Fibroblast of pulmonary artery (primary cell): ENCODE data around the gene ACOT7.

Source experiments
- DNase-seq: peaks from one replicate; pipeline ENCODE4 v3.0.0-alpha.2; 2010; ENCODE audit warnings: low read depth
- H3K4me3 ChIP-seq: replicated peaks from 2 replicates; pipeline ENCODE4 v1.5.1; 2011; ENCODE audit warnings: low read depth, mild to moderate bottlenecking, control low read depth, low read length, moderate library complexity
- TF ChIP-seq, protein P1 (sequence below): IDR thresholded peaks from 2 replicates; pipeline ENCODE4 v1.5.1; 2011; ENCODE audit warnings: mild to moderate bottlenecking, control low read depth, low read length, inconsistent platforms; ENCODE audit errors: missing control alignments

ACOT7 gene

DNA sequence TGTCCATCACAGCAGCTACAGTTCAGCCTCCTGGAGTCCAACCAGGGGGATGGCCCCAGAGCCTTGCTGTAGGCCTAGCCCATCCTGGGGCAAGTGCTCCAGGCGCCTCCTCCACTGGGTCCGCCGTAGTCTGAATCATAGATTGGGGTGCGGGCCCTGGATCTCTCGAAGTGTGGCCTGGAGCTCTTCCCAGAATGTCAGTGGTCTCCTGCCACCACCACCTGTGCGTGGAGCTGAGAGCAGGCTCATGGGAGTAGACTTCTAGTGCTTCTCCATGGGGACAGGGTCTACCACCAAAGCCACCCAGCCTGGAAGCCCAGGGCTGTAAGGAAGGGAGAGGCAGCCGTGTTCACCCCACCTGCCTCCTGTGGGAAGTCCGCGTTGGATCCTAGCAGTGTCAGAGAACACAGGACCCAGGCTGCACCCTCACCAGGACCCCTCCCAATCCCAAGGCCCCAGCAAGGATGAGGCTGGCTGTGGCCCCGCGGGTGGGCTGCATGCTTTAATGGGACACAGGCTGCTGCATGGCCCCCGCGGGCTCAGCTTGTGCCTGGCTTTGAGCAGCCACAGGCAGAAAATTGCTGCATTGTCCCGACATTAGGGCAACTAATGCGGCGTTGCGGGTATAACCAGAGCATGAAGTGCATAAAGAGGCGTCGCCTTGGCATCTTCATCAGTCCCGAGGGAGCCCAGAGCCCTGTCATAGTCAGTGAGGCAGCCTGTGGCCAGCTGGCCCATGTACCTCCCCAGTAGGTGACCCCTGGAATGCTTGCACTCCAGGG lies 150.3 kb downstream of the ACOT7 start:
- TF ChIP-seq, protein P1, sequence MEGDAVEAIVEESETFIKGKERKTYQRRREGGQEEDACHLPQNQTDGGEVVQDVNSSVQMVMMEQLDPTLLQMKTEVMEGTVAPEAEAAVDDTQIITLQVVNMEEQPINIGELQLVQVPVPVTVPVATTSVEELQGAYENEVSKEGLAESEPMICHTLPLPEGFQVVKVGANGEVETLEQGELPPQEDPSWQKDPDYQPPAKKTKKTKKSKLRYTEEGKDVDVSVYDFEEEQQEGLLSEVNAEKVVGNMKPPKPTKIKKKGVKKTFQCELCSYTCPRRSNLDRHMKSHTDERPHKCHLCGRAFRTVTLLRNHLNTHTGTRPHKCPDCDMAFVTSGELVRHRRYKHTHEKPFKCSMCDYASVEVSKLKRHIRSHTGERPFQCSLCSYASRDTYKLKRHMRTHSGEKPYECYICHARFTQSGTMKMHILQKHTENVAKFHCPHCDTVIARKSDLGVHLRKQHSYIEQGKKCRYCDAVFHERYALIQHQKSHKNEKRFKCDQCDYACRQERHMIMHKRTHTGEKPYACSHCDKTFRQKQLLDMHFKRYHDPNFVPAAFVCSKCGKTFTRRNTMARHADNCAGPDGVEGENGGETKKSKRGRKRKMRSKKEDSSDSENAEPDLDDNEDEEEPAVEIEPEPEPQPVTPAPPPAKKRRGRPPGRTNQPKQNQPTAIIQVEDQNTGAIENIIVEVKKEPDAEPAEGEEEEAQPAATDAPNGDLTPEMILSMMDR, result no peak
- no peak for DNase-seq
- H3K4me3 ChIP-seq, result no peak overlapping the region

DNA sequence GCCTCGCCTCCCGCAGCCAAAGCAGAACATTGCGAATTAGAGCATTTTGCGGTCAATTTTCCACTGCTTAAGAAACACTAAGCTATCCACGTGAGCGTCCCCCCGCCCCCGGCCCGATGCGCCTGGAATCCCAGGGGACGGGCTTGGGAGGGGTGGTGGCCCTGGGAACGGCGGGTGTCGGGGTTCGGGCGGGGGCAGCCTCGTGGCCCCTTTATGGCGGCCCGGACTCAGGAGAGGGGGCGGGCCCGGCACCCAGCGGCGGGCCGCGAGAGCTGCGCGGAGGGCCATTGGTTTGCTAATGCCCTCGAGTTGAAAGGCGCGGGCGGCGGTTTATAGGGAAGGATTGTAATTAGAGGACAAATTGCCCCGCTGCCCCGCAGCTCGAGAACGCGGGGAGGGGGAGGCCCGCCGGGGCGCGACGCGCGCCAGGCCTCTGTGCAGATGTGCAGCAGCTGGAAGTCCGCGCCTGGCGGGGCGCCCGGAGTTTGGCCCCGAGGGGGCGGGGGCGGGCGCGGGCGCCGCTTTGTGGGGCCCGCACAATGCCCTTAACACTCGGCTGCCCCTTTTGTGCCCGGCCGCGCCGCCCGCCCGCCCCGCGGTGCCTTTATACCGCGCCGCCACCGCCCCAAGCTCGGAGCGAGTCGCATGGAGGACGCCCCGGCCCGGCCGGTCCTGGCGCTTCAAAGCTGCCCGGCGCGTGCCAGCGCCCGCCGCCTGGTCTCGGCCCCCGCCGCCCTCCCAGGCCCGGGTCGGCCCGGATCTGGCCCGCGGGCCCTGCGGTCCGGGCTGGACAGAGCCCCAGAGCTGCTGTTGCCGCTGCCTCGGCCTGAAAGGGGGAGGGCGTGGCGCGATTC lies 151.5 kb downstream of the ACOT7 start:
- DNase-seq, result no peak
- TF ChIP-seq, protein P1, result no peak
- no peak overlapping the region for H3K4me3 ChIP-seq

DNA sequence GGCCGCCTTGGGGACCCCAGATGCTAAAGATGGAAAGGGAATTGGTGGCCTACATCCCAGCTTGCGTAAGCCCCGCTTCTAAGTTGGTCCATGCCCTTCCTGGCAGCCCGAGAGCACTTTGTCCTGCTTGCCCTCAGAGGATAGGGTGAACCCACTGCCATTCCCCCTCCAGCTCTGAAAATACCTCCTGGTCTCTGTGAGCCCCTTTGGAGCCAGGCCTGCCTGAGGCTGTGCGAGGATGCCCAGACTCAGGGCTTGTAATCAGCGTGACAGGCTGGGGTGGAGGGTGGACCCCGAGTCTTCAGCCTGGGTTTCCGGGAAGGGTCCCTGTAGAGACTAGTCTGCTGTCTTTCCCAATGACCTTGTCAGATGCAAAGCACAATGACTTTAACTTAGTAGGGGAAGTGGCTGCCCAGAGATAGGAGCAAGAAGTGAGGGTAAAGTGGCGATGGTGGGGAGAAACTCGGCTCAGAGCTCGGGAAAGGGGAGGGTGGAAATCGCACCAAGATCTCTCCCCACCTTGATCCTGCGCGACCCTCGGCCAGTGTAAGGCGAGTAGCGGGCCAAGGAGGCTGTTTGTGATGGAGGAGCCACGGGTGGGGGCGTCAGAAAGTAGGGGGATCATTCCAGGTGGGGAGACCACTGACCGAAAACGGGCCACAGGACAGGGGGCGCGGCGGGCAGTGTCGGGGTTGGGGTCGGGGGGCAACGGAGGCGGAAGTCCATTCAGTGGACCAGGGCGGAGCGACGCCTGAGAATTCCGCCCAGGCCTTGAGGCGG lies 152.3 kb downstream of the ACOT7 start:
- H3K4me3 ChIP-seq, result no peak overlapping the region
- DNase-seq, result no peak
- TF ChIP-seq, protein P1, result no peak

DNA sequence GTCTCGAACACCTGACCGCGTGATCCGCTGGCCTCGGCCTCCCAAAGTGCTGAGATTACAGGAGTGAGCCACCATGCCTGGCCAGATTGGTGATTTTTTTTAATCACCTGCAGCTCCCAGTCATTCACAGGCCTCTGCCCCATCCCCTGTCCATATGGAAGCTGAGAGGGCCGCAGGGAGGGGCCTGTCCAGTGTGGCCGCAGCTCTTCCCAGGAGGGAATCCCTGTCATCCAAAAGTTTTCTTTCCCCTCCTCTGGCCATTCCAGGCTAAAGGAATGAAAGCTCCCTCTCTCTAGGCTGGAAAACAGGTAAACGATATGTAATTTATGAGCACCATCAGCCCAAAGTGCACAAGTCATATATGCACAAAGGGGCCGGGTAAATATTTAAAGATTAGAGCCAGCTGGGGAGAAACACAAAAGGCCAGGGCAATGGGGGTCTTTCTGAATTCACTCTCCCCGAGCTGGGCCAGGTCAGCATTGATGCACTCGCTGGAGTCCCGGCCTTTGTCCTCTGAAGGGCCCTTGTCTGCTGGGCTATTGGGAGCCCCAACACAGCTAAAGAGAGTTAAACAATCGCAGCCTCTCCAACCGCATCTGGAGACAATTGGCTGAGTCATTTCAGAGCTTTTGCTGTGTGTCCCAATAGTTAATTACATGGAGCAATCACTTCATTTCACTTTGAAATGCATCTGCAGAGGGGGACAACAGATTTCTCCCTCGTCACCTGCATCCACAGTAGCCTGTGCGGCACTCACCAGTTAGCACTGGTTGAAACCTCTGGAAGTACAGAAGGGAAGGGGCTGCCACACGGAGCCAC lies 153.4 kb downstream of the ACOT7 start:
- H3K4me3 ChIP-seq, result no peak overlapping the region
- TF ChIP-seq, protein P1, result no peak
- DNase-seq, result no peak

DNA sequence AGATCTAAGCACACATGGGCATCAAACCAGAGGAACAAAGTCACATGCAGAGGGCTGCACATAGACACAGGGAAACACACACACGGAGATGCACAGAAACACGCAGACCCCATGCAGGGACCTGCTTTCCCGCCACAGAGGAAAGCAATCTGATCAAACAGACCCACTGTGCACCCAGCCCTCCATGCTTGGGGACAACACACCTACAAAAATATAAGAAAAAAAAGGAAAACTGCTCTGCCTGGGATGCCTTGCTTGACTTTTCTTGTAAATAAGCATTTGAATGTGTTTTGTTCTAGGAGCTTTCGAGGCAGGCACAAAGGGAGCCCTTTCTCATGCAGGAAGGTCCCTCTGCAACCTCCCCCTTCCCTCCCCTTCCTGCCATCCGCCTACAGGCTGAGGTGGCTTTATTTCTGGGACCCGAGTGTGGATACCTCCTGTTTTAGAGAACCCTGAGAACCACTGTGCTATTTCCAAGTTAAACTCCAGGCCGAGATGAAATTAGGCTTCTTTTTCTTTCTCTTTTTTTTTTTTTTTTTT lies 154.3 kb downstream of the ACOT7 start:
- H3K4me3 ChIP-seq, result no peak overlapping the region
- no peak for DNase-seq
- TF ChIP-seq, protein P1, result no peak

DNA sequence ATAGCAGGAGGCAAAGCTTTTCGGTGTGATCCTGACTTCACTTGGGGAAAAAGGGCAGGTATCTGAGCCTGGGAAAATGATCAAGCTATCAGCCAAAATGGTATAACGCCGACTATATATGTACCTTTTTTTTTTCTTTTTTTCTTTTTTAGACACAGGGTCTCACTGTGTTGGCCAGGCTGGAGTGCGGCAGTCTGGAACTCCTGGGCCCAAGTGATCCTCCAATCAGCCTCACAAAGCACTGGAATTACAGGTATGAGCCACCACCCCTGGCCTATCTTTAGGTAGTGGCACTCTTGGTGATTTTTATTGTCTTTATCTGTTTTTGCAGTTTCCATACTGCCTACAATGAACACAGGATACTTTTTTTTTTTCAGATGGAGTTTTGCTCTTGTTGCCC lies 156.5 kb downstream of the ACOT7 start:
- TF ChIP-seq, protein P1, result no peak
- no peak overlapping the region for H3K4me3 ChIP-seq
- DNase-seq, result no peak
